KMS-11 (cell line): ENCODE measurements around the gene CACNA1I.

Experiments used
- H2AFZ ChIP-seq: fragments of 200-600 bp; sonication (generic); 2 replicates; pipeline ENCODE4 v1.6.1; 2016; ENCODE audit warnings: antibody characterized with exemption, mixed run types, low read depth
- H3K27ac ChIP-seq: fragments of 200-600 bp; sonication (generic); 2 replicates; pipeline ENCODE4 v1.6.1; 2016; ENCODE audit warnings: mild to moderate bottlenecking, mixed run types
- H3K27me3 ChIP-seq: fragments of 200-600 bp; sonication (generic); 2 replicates; pipeline ENCODE4 v1.6.1; 2017; ENCODE audit warnings: mild to moderate bottlenecking, low read depth, mixed run types, moderate library complexity; ENCODE audit not compliant: insufficient read depth
- H3K36me3 ChIP-seq: fragments of 200-600 bp; sonication (generic); 2 replicates; pipeline ENCODE4 v1.6.1; 2017; ENCODE audit warnings: mild to moderate bottlenecking, mixed run types; ENCODE audit not compliant: insufficient read depth
- H3K4me1 ChIP-seq: fragments of 200-600 bp; sonication (generic); 2 replicates; pipeline ENCODE4 v1.6.1; 2016; ENCODE audit warnings: mild to moderate bottlenecking, low read depth, mixed run types; ENCODE audit not compliant: poor library complexity, severe bottlenecking
- H3K4me2 ChIP-seq: fragments of 200-600 bp; sonication (generic); 2 replicates; pipeline ENCODE4 v1.7.0; 2016; ENCODE audit warnings: mild to moderate bottlenecking, mixed run types
- H3K4me3 ChIP-seq: fragments of 200-600 bp; sonication (generic); IDR thresholded peaks from 2 replicates; pipeline ENCODE4 v1.6.1; 2017; ENCODE audit warnings: low read depth, low read length, mixed read lengths; ENCODE audit not compliant: insufficient read depth
- H3K79me2 ChIP-seq: fragments of 200-600 bp; sonication (generic); 2 replicates; pipeline ENCODE4 v1.6.1; 2016; ENCODE audit warnings: low read depth, mixed run types; ENCODE audit not compliant: insufficient read depth
- H3K9ac ChIP-seq: fragments of 200-600 bp; sonication (generic); 2 replicates; pipeline ENCODE4 v1.6.1; 2016; ENCODE audit warnings: mild to moderate bottlenecking, mixed run types
- H4K20me1 ChIP-seq: fragments of 200-600 bp; sonication (generic); 2 replicates; pipeline ENCODE4 v1.6.1; 2016; ENCODE audit warnings: mild to moderate bottlenecking, mixed run types; ENCODE audit not compliant: insufficient read depth
- TF ChIP-seq, protein P1 (sequence below): fragments of 200-600 bp; sonication (generic); conservative IDR thresholded peaks from 2 replicates; pipeline ENCODE4 v1.6.1; 2017; ENCODE audit warnings: low read depth, mild to moderate bottlenecking, antibody characterized with exemption, low read length, moderate library complexity, mixed read lengths

CACNA1I gene

DNA sequence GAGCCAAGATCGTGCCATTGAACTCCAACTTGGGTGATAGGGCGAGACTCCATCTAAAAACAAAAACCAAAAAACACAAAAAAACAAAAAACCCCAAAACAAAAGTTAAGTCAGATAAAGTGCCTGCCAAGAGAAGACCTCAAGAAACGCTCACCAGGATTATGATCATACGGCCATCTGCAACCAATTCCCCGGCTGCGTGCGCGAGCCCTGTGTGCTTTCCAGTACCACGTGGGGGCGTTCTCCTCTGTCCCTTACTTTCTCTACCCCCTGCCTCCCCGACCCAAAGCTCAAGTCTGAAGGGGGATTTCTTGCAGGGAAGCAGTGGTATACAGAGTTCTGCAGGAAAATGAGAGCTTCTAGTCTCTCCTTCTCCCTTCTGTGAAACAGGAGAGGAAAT, 27.5 kb upstream of the CACNA1I start:
- TF ChIP-seq, protein P1, sequence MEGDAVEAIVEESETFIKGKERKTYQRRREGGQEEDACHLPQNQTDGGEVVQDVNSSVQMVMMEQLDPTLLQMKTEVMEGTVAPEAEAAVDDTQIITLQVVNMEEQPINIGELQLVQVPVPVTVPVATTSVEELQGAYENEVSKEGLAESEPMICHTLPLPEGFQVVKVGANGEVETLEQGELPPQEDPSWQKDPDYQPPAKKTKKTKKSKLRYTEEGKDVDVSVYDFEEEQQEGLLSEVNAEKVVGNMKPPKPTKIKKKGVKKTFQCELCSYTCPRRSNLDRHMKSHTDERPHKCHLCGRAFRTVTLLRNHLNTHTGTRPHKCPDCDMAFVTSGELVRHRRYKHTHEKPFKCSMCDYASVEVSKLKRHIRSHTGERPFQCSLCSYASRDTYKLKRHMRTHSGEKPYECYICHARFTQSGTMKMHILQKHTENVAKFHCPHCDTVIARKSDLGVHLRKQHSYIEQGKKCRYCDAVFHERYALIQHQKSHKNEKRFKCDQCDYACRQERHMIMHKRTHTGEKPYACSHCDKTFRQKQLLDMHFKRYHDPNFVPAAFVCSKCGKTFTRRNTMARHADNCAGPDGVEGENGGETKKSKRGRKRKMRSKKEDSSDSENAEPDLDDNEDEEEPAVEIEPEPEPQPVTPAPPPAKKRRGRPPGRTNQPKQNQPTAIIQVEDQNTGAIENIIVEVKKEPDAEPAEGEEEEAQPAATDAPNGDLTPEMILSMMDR: 0 out of 2 replicates have a peak, but pooled peaks have one; percentile 23
- H3K4me2 ChIP-seq: no peak overlapping the region
- H3K4me3 ChIP-seq: no peak overlapping the region
- no peaks in the 10 kb centered on the region for H4K20me1 ChIP-seq
- H2AFZ ChIP-seq: no peak overlapping the region
- no peak overlapping the region for H3K9ac ChIP-seq
- no peaks in the 10 kb centered on the region for H3K36me3 ChIP-seq
- no peak overlapping the region for H3K27ac ChIP-seq
- H3K79me2 ChIP-seq: no peaks in the 10 kb centered on the region
- peaks cover 72% of the 10 kb centered on the region; the same call in 1 of the 2 replicates for H3K27me3 ChIP-seq
- no peaks in the 10 kb centered on the region for H3K4me1 ChIP-seq

DNA sequence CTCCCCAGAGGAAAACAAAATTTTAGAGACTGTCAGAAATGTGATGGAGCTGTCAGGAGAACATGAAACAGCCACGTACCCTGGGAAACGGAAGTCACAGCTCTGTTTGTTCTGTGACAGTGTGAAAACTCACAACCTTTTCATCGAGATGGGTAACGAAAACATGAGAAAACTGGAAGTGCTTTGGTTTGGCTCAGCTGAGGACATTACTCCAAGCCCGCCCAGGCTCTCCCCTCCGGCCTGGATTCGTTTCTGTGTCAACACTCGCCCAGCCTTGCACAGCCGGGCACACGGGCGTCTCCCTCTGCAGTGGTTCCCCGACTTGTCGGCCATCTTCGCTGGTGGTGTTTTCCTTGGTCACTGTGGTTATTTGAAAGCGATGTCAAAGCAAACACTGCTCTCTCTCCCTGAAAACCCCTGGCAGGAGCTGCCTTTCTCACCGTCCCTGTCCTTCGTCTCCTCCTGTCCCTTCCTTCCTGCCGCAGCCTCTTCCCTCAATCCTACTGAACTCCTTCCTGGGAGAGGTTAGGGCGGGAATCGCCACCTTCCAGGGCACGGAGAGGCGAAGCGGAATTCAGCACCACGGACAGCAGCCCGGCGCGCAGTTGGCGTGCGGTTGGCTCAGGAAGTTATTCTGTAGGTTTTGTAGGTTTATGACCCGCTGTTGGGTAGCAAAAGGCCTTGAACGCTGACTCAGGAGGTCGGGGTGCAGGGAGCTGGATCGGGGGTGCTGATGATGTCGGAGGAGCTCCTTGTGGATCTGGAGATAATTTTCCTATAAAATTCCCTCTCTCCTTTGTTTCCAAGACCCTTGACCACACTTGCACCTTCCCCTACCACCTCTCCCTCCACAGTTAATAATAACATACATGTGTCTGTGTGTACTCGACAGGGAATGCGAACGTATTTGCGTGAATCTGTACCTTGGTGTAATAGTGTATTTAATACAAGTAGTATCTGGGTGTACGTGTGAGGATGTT, 24.9 kb upstream of the CACNA1I start:
- Histone ChIP-seq H3K4me2 (no peak overlapping the region), H3K36me3 (no peaks in the 10 kb centered on the region), H4K20me1 (no peaks in the 10 kb centered on the region), H3K27me3 (peaks cover 84% of the 10 kb centered on the region), H3K4me3 (no peak overlapping the region), H3K4me1 (no peaks in the 10 kb centered on the region), H2AFZ (no peak overlapping the region), H3K79me2 (no peaks in the 10 kb centered on the region), H3K27ac (no peak overlapping the region), H3K9ac (no peak overlapping the region)
- TF ChIP-seq, protein P1: no peak

DNA sequence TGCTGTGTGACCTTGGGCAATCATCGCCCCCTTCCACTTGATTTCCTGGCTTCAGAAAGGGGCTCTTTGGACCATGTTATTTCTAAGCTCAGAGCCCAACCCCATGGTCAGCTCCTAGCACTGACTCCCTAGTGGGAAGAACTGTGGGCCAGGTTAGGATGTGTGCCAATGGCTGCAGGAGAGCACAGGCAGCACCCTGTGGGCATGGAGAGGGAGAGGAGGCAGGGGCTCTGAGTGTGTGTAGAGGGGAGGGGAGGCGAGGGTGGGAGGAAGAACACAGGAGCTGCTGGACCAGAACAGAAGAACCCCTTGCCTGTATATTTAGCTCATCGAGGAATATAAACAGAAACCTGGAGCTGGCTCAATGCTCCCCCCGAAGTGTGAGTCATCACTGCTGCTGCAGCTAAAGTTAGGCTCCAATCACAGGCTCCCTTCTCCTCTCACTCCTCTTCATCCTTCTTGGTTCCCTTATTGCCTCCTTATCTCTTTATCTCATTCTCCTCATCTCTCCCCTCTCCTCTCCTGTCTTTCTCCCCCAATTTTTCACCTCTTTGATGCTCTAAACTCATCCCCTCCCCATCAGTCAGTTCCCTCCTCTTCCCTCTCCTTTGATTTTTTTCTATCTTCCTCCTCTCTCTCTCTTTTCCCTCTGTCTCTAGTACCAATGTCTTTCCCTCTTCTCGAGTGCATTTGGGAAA, 23.5 kb upstream of the CACNA1I start:
- Histone ChIP-seq H3K27ac (no peak overlapping the region), H2AFZ (no peak overlapping the region), H3K36me3 (no peaks in the 10 kb centered on the region), H4K20me1 (no peaks in the 10 kb centered on the region), H3K4me2 (no peak overlapping the region), H3K4me1 (no peaks in the 10 kb centered on the region), H3K9ac (no peak overlapping the region), H3K27me3 (peaks cover 91% of the 10 kb centered on the region), H3K4me3 (no peak overlapping the region), H3K79me2 (no peaks in the 10 kb centered on the region)
- TF ChIP-seq, protein P1: no peak

DNA sequence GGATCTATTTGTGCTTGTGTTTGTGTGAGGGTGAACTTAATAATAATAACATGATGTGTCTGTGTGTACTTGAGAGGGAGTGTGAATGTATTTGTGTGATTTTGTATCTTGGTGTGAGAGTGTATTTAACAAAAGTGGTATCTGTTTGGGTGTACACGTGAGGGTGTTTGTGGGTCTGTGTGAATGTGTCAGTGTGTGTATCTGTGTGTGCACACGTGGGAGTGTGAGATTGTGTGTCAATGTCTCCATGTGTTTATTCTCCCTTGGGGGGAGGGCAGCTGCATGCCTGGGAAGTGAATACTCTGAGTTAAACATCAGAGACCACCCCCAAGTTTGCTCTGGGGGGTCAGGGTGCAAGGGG, 23.0 kb upstream of the CACNA1I start:
- Histone ChIP-seq H3K4me3 (no peak overlapping the region), H3K4me1 (no peaks in the 10 kb centered on the region), H4K20me1 (no peaks in the 10 kb centered on the region), H3K27me3 (peaks cover 91% of the 10 kb centered on the region), H2AFZ (no peak overlapping the region), H3K79me2 (no peaks in the 10 kb centered on the region), H3K27ac (no peak overlapping the region), H3K4me2 (no peak overlapping the region), H3K36me3 (no peaks in the 10 kb centered on the region), H3K9ac (no peak overlapping the region)
- TF ChIP-seq, protein P1: no peak
